Activated T-helper 2 cell treated with anti-CD3 and anti-CD28 coated beads, Interferon-gamma antibody, Interleukin-2, Interleukin-4, amounts not matched to agents 10 μg/mL and 5 μg/mL and 100 μg/mL, durations not matched to agents 14 hours and 24 hours and 36 hours (primary cell): ENCODE data around the gene SPRR2A. TPM values are rescaled to one million over a fixed set of nuclear protein-coding genes. Genes with fewer than 3 reads are reported as not detected.
"Not testable (repeated sequence)": the region's sequence is repeated elsewhere in the genome, so short reads cannot be mapped to it uniquely, and the experiment has no call there.

ENCODE experiments used
- DNase-seq: peaks from one replicate; pipeline ENCODE4 v3.0.0; 2021; ENCODE audit warnings: low spot score
- H3K27ac Mint-ChIP-seq: one replicate; pipeline ENCODE4 v1.8.0; 2021; ENCODE audit warnings: mixed read lengths
- H3K27me3 Mint-ChIP-seq: one replicate; pipeline ENCODE4 v1.8.0; 2021; ENCODE audit warnings: low read depth, mixed read lengths
- H3K36me3 Mint-ChIP-seq: one replicate; pipeline ENCODE4 v1.8.0; 2021; ENCODE audit warnings: low read depth, mixed read lengths
- H3K4me1 Mint-ChIP-seq: one replicate; pipeline ENCODE4 v1.8.0; 2021; ENCODE audit warnings: low read depth, mixed read lengths
- H3K4me3 Mint-ChIP-seq: one replicate; pipeline ENCODE4 v1.8.0; 2021; ENCODE audit warnings: low read depth, mild to moderate bottlenecking, moderate library complexity, mixed read lengths
- H3K9me3 Mint-ChIP-seq: one replicate; pipeline ENCODE4 v1.8.0; 2021; ENCODE audit warnings: mixed read lengths
- intact Hi-C: fragments of 100-400 bp; cut with micrococcal nuclease; formaldehyde crosslinking; loops from one replicate; pipeline ENCODE4 v1.15.1; 2023
- total RNA-seq: library from RNA; stranded (reverse); gene quantifications from 2 replicates; pipeline ENCODE4 v1.2.3, GENCODE V29; 2022

Gene SPRR2A
- total RNA-seq, 1 donor from 2014 or later = not detected

GRCh38 chr1:153056111-153056510 is 1.2 kb downstream of the SPRR2A start:
- intact Hi-C loops, DNase-seq, H3K4me3 Mint-ChIP-seq, H3K9me3 Mint-ChIP-seq, H3K36me3 Mint-ChIP-seq, H3K27ac Mint-ChIP-seq, H3K4me1 Mint-ChIP-seq: not testable (repeated sequence)
- H3K27me3 Mint-ChIP-seq = peaks cover 17% of the 10 kb centered on the region

GRCh38 chr1:153049211-153049610 is 8.1 kb downstream of the SPRR2A start:
- Mint-ChIP-seq H3K4me1 (no peaks in the 10 kb centered on the region), H3K27ac (no peak overlapping the region), H3K36me3 (no peaks in the 10 kb centered on the region), H3K9me3 (no peaks in the 10 kb centered on the region), H3K27me3 (peaks cover 9% of the 10 kb centered on the region), H3K4me3 (no peak overlapping the region)
- DNase-seq = no peak
- intact Hi-C loops = no loop called here

GRCh38 chr1:153040950-153041631 is 16.2 kb downstream of the SPRR2A start, which contains the start of gene SPRR2D:
SPRR2D (minus strand) TSS chr1:153041120; CDS start chr1:153040346, 774 bp downstream.
- H3K4me3 Mint-ChIP-seq = no peak within 1 kb of the TSS
- intact Hi-C loops = no loop called here
- H3K27ac Mint-ChIP-seq = no peak within 1 kb of the TSS
- peaks cover 9% of the 10 kb centered on the region for H3K27me3 Mint-ChIP-seq
- no peaks in the 10 kb centered on the region for H3K4me1 Mint-ChIP-seq
- H3K36me3 Mint-ChIP-seq = no peaks in the 10 kb centered on the region
- DNase-seq = no peak
- H3K9me3 Mint-ChIP-seq = no peaks in the 10 kb centered on the region

- Mint-ChIP-seq H3K36me3 (no peaks in the 10 kb centered on the region), H3K4me3 (no peak overlapping the region), H3K4me1 (no peaks in the 10 kb centered on the region), H3K27ac (no peak overlapping the region), H3K9me3 (no peaks in the 10 kb centered on the region), H3K27me3 (peaks cover 3% of the 10 kb centered on the region)
- intact Hi-C loops = no loop called here
- DNase-seq = no peak
Observed at GRCh38 chr1:153035211-153035610, 22.1 kb downstream of the SPRR2A start.

- DNase-seq = no peak
- no peaks in the 10 kb centered on the region for H3K27me3 Mint-ChIP-seq
- intact Hi-C loops = no loop called here
- H3K27ac Mint-ChIP-seq = no peak overlapping the region
- H3K4me1 Mint-ChIP-seq = no peaks in the 10 kb centered on the region
- no peaks in the 10 kb centered on the region for H3K9me3 Mint-ChIP-seq
- no peaks in the 10 kb centered on the region for H3K36me3 Mint-ChIP-seq
- H3K4me3 Mint-ChIP-seq = no peak overlapping the region
Observed at GRCh38 chr1:153032677-153033308, 24.5 kb downstream of the SPRR2A start.

GRCh38 chr1:153032073-153032472 is 25.2 kb downstream of the SPRR2A start:
- Mint-ChIP-seq H3K27ac (no peak overlapping the region), H3K27me3 (no peaks in the 10 kb centered on the region), H3K4me3 (no peak overlapping the region), H3K4me1 (no peaks in the 10 kb centered on the region), H3K9me3 (no peaks in the 10 kb centered on the region), H3K36me3 (no peaks in the 10 kb centered on the region)
- DNase-seq = no peak
- intact Hi-C loops = no loop called here

- H3K4me3 Mint-ChIP-seq = no peak within 1 kb of the TSS
- no peaks in the 10 kb centered on the region for H3K9me3 Mint-ChIP-seq
- H3K27ac Mint-ChIP-seq = no peak within 1 kb of the TSS
- no peaks in the 10 kb centered on the region for H3K27me3 Mint-ChIP-seq
- no peaks in the 10 kb centered on the region for H3K4me1 Mint-ChIP-seq
- DNase-seq = no peak
- intact Hi-C loops = no loop called here
- no peaks in the 10 kb centered on the region for H3K36me3 Mint-ChIP-seq
Observed at GRCh38 chr1:153030895-153031294, 26.4 kb downstream of the SPRR2A start, which contains the start of gene SPRR1B. SPRR1B (plus strand) TSS chr1:153031203; CDS start chr1:153032346, 1,143 bp downstream.

GRCh38 chr1:153028766-153029165 is 28.5 kb downstream of the SPRR2A start:
- no peaks in the 10 kb centered on the region for H3K4me1 Mint-ChIP-seq
- no peak overlapping the region for H3K27ac Mint-ChIP-seq
- intact Hi-C loops = no loop called here
- H3K4me3 Mint-ChIP-seq = no peak overlapping the region
- DNase-seq = no peak
- no peaks in the 10 kb centered on the region for H3K9me3 Mint-ChIP-seq
- no peaks in the 10 kb centered on the region for H3K36me3 Mint-ChIP-seq
- no peaks in the 10 kb centered on the region for H3K27me3 Mint-ChIP-seq

GRCh38 chr1:153025797-153026196 is 31.5 kb downstream of the SPRR2A start:
- no peaks in the 10 kb centered on the region for H3K4me1 Mint-ChIP-seq
- intact Hi-C loops = no loop called here
- DNase-seq = no peak
- no peak overlapping the region for H3K4me3 Mint-ChIP-seq
- no peaks in the 10 kb centered on the region for H3K27me3 Mint-ChIP-seq
- no peaks in the 10 kb centered on the region for H3K36me3 Mint-ChIP-seq
- no peak overlapping the region for H3K27ac Mint-ChIP-seq
- no peaks in the 10 kb centered on the region for H3K9me3 Mint-ChIP-seq

GRCh38 chr1:153024413-153024812 is 32.9 kb downstream of the SPRR2A start:
- no peak overlapping the region for H3K27ac Mint-ChIP-seq
- intact Hi-C loops = no loop called here
- H3K27me3 Mint-ChIP-seq = no peaks in the 10 kb centered on the region
- H3K4me1 Mint-ChIP-seq = no peaks in the 10 kb centered on the region
- H3K36me3 Mint-ChIP-seq = no peaks in the 10 kb centered on the region
- H3K4me3 Mint-ChIP-seq = no peak overlapping the region
- no peak for DNase-seq
- H3K9me3 Mint-ChIP-seq = no peaks in the 10 kb centered on the region

- no peak for DNase-seq
- Mint-ChIP-seq H3K27ac (no peak overlapping the region), H3K4me3 (no peak overlapping the region), H3K9me3 (no peaks in the 10 kb centered on the region), H3K4me1 (no peaks in the 10 kb centered on the region), H3K27me3 (no peaks in the 10 kb centered on the region), H3K36me3 (no peaks in the 10 kb centered on the region)
- intact Hi-C loops = no loop called here
Observed at GRCh38 chr1:153023109-153023508, 34.2 kb downstream of the SPRR2A start.

- H3K4me1 Mint-ChIP-seq, intact Hi-C loops, H3K9me3 Mint-ChIP-seq, H3K36me3 Mint-ChIP-seq, DNase-seq, H3K4me3 Mint-ChIP-seq, H3K27me3 Mint-ChIP-seq, H3K27ac Mint-ChIP-seq: not testable (repeated sequence)
Observed at GRCh38 chr1:153022340-153022739, 35.0 kb downstream of the SPRR2A start.

- H3K4me3 Mint-ChIP-seq, H3K36me3 Mint-ChIP-seq, H3K27ac Mint-ChIP-seq, H3K27me3 Mint-ChIP-seq, H3K9me3 Mint-ChIP-seq, H3K4me1 Mint-ChIP-seq, intact Hi-C loops, DNase-seq: not testable (repeated sequence)
Observed at GRCh38 chr1:153021829-153022228, 35.5 kb downstream of the SPRR2A start.
